Kidney (tissue), 14 donors: Measurements from ENCODE around the gene CD209. TPM values are rescaled to one million over a fixed set of nuclear protein-coding genes. Genes with fewer than 3 reads are reported as not detected.

ENCODE experiments used
- DNase-seq, 5 donors: peaks; one replicate each; pipeline ENCODE4 v3.0.0-alpha.2; 2013 to 2020
- FAIRE-seq: peaks from 2 replicates; lab custom pipeline; 2012; peaks lifted over from hg19 to GRCh38; lab: Jason Lieb, UNC
- H3K27ac ChIP-seq, 2 donors: one replicate each; pipeline ENCODE4 v1.7.0; 2013; ENCODE audit warnings: low read depth in 2 of 2, low read length in 2 of 2, inconsistent platforms in 1 of 2
- H3K27me3 ChIP-seq: one replicate; pipeline ENCODE4 v1.7.1; 2013; ENCODE audit warnings: low read length, inconsistent platforms; ENCODE audit not compliant: control insufficient read depth, insufficient read depth
- H3K36me3 ChIP-seq, 3 donors: one replicate each; pipeline versions ENCODE4 v1.7.0 to v1.7.1; 2013; ENCODE audit warnings: low read length in 3 of 3, control low read depth in 1 of 3, inconsistent platforms in 1 of 3; ENCODE audit not compliant: insufficient read depth in 3 of 3, control insufficient read depth in 2 of 3
- H3K4me1 ChIP-seq, 3 donors: one replicate each; pipeline versions ENCODE4 v1.7.0 to v1.7.1; 2013; ENCODE audit warnings: low read length in 3 of 3, inconsistent platforms in 1 of 3, low read depth in 1 of 3; ENCODE audit not compliant: control insufficient read depth in 2 of 3, insufficient read depth in 2 of 3
- H3K4me3 ChIP-seq, 3 donors: one replicate each; pipeline versions ENCODE4 v1.7.0 to v1.8.1; 2013; ENCODE audit warnings: low read length in 3 of 3, control low read depth in 1 of 3, inconsistent platforms in 1 of 3
- H3K9ac ChIP-seq, 3 donors: one replicate each; pipeline versions ENCODE4 v1.7.0 to v1.7.1; 2013; ENCODE audit warnings: low read length in 3 of 3, control low read depth in 1 of 3, inconsistent platforms in 1 of 3
- H3K9me3 ChIP-seq, 3 donors: one replicate each; pipeline versions ENCODE4 v1.7.0 to v1.7.1; 2013; ENCODE audit warnings: low read length in 3 of 3, control low read depth in 1 of 3, inconsistent platforms in 1 of 3; ENCODE audit not compliant: control insufficient read depth in 2 of 3, insufficient read depth in 1 of 3
- intact Hi-C: fragments of 100-400 bp; cut with DNase I; formaldehyde crosslinking; loops from one replicate; pipeline ENCODE4 v1.11.1; 2022
- polyA plus RNA-seq: library from polyadenylated mRNA; stranded (reverse); fragments of 350-450 nt; fragmentation: Illumina TruSeq; extraction: RNeasy Lipid Tissue Mini Kit (QIAGEN cat#74804); gene quantifications from one replicate; pipeline ENCODE4 v1.2.3, GENCODE V29; 2014; ENCODE audit warnings: low read depth, low replicate concordance; ENCODE audit not compliant: insufficient read depth
- total RNA-seq: library from RNA; stranded (reverse); fragmentation: NEBNext Ultra II Directional; extraction: Animal tissue kit (Norgen Biotek cat#: 25700); gene quantifications from one replicate; pipeline ENCODE4 v1.2.1, GENCODE V29; 2021
- TF ChIP-seq, protein P1 (sequence below): IDR thresholded peaks from 3 replicates; pipeline ENCODE4 v1.5.1; 2012; ENCODE audit warnings: mild to moderate bottlenecking, moderate library complexity, borderline replicate concordance; ENCODE audit not compliant: insufficient read depth; ENCODE audit errors: extremely low read depth
- donor health status: control.
- donor health status: control.
- donor health status: control.
- donor health status: control.
- donor health status: control.
- donor health status: DM: yes; HTN: yes; CAD: no.
- donor health status: Normal renal cell carcinoma (clear cell type).

Gene CD209
- total and polyA plus RNA-seq, 2 donors from 2014 or later: 1.2 to 11.7 TPM

DNA sequence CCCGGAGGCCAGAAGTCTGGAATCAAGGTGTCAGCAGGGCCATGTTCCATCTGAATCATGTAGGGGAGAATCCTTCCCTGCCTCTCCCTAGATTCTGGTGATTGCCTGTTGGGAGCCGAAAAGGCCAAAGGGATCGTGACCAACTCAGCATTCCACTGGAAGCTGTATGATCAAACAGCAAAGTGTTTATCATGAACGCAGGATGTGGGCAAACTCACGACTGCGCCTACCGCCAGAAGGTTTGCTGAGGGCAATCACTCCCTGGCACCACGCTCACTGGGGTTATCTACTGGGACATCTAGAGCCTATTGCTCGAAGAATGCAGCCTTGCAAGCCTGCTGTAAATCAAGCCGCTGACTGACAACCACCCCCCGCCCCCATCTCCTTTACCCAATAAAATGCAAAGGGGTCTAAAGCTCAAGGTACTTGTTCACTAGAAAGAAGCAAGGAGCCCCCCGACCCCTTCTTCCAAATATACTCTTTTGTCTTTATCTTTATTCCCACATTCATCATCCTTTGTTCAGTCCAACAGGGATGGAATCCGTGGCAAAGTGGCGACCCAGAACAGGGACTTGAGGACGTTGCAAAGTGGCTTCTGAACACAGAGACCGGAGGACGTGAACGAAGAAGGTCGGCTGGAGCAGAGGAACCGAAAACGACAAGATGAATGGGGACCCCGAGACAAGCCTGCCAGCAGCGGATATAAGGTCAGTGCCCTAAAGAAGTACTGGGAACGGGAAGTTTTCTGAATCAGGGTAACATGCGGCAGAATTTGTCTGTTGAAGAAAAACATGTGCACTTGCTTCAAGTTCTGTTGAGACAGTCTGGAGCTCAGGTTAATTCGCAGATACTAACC is 32.5 kb upstream of the CD209 start:
- FAIRE-seq (no peak), DNase-seq (no peak)
- Histone ChIP-seq H3K27ac (no peak overlapping the region), H3K4me1 (no peaks in the 10 kb centered on the region), H3K27me3 (no peaks in the 10 kb centered on the region), H3K36me3 (no peaks in the 10 kb centered on the region), H3K4me3 (no peak overlapping the region), H3K9me3 (no peaks in the 10 kb centered on the region), H3K9ac (no peak overlapping the region)
- TF ChIP-seq, protein P1, sequence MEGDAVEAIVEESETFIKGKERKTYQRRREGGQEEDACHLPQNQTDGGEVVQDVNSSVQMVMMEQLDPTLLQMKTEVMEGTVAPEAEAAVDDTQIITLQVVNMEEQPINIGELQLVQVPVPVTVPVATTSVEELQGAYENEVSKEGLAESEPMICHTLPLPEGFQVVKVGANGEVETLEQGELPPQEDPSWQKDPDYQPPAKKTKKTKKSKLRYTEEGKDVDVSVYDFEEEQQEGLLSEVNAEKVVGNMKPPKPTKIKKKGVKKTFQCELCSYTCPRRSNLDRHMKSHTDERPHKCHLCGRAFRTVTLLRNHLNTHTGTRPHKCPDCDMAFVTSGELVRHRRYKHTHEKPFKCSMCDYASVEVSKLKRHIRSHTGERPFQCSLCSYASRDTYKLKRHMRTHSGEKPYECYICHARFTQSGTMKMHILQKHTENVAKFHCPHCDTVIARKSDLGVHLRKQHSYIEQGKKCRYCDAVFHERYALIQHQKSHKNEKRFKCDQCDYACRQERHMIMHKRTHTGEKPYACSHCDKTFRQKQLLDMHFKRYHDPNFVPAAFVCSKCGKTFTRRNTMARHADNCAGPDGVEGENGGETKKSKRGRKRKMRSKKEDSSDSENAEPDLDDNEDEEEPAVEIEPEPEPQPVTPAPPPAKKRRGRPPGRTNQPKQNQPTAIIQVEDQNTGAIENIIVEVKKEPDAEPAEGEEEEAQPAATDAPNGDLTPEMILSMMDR: no peak
- intact Hi-C loops: no loop called here

DNA sequence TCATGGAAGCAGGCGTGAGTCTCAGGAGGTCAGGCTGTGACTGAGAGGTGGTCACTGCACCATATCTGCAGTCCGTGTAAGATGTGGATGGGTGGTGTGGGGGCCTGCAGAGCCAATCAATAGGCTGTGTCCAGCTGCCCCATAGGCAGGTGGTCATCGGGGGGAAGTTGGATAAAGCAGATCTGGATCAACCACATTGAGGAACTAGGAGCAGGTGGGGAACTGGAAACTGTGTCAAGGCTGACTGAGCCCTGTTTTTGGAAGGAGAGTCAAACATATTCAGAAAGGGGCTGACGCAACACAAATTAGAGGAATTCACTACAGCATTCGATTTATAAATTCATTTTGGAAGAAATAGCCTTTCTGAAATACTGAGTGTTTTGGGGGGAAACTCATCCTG is 30.7 kb upstream of the CD209 start:
- Histone ChIP-seq H3K9ac (no peak overlapping the region), H3K9me3 (no peaks in the 10 kb centered on the region), H3K4me1 (no peaks in the 10 kb centered on the region), H3K27ac (no peak overlapping the region), H3K27me3 (no peaks in the 10 kb centered on the region), H3K4me3 (no peak overlapping the region), H3K36me3 (no peaks in the 10 kb centered on the region)
- intact Hi-C loops: no loop called here
- peak in 1 of 5 donors; percentile 8 for DNase-seq
- FAIRE-seq: no peak
- TF ChIP-seq, protein P1: no peak

DNA sequence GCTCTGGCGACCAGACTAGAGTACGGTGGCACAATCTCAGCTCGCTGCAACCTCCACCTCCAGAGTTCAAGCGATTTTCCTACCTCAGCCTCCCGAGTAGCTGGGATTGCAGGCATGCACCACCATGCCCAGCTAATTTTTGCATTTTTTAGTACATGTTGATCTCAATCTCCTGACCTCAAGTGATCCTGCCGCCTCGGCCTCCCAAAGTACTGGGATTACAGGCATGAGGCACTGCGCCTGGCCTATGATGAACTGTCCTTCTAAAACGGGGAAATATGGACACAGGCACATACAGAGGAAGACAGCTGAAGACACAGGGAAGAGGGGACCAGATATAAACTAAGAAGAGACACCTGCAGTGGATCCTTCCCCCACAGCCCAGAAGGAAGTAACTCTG is 28.4 kb upstream of the CD209 start:
- no peaks in the 10 kb centered on the region for H3K27me3 ChIP-seq
- no peaks in the 10 kb centered on the region for H3K4me1 ChIP-seq
- no peak overlapping the region for H3K9ac ChIP-seq
- TF ChIP-seq, protein P1: no peak
- no peaks in the 10 kb centered on the region for H3K9me3 ChIP-seq
- no peak overlapping the region for H3K4me3 ChIP-seq
- FAIRE-seq (no peak), DNase-seq (no peak)
- H3K36me3 ChIP-seq: no peaks in the 10 kb centered on the region
- no peak overlapping the region for H3K27ac ChIP-seq
- intact Hi-C loops: no loop called here
